ENCODE measurements around the gene HDHD2.

- TF ChIP-seq CTCF (IDR thresholded peaks at IDR 0.05) (no peak), POLR2A (IDR thresholded peaks at IDR 0.05) (no peak)
Observed at GRCh38 chr18:47168913-47169312, 18.6 kb upstream of the HDHD2 start.

Data from right lobe of liver (tissue), 4 donors.